Mucosa of rectum (tissue), 2 donors: Measurements from ENCODE around the gene TARP.

Experiments
- H3K27ac ChIP-seq, 2 donors: one replicate each; pipeline ENCODE4 v1.7.0; 2013; ENCODE audit warnings: inconsistent platforms in 2 of 2, low read depth in 2 of 2, low read length in 2 of 2
- H3K27me3 ChIP-seq, 2 donors: one replicate each; pipeline ENCODE4 v1.7.0; 2013; ENCODE audit warnings: low read length in 2 of 2; ENCODE audit not compliant: control insufficient read depth in 2 of 2, insufficient read depth in 2 of 2
- H3K36me3 ChIP-seq, 2 donors: one replicate each; pipeline ENCODE4 v1.7.0; 2013; ENCODE audit warnings: low read length in 2 of 2; ENCODE audit not compliant: control insufficient read depth in 2 of 2, insufficient read depth in 2 of 2
- H3K4me1 ChIP-seq, 2 donors: one replicate each; pipeline ENCODE4 v1.7.0; 2013; ENCODE audit warnings: low read length in 2 of 2, mild to moderate bottlenecking in 1 of 2; ENCODE audit not compliant: control insufficient read depth in 2 of 2, insufficient read depth in 2 of 2
- H3K4me3 ChIP-seq, 2 donors: one replicate each; pipeline ENCODE4 v1.7.0; 2013; ENCODE audit warnings: low read length in 2 of 2
- H3K9ac ChIP-seq, 2 donors: one replicate each; pipeline ENCODE4 v1.7.0; 2013; ENCODE audit warnings: low read length in 2 of 2, low read depth in 1 of 2, mild to moderate bottlenecking in 1 of 2
- H3K9me3 ChIP-seq, 2 donors: one replicate each; pipeline ENCODE4 v1.7.0; 2013; ENCODE audit warnings: low read length in 2 of 2; ENCODE audit not compliant: control insufficient read depth in 2 of 2
- donor health status: healthy.
- donor health status: Normal muscosa, but diverticular disease.

TARP gene

DNA sequence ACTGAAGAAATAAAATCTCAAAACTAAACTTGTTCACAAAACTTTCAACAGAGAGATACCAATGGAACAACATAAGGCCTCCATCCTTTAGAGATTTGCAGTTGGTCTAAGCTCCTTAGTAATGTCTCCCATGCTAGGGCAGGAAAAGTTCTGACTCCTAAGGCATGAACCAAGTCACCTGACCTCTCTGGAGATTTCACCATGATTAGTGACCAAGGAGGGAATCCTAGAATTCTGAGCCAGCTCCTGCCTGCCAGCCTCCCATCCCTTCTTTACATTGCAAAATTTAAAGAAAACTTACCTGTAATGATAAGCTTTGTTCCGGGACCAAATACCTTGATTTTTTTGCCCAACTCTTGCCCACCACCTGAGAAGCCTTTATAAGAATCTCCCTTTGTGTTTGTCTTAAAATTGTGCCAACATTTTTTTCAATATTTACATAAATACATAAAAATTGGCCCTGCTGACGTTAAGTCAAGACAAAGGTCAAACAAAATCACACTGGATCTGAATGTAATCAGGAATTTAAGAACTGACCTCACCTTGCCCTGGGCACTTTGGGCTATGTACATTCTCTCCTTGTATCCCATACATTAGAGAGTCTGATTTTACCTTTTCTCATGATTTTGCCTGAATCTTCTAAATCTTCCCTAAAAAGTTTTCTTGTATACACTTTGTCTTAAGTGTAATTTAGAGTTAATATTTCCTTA, at the start of gene TARP:
TARP (minus strand) TSS at position 351 of the 710 bp plus-strand sequence.
- no peaks in the 10 kb centered on the region for H3K9me3 ChIP-seq
- no peaks in the 10 kb centered on the region for H3K4me1 ChIP-seq
- no peak within 1 kb of the TSS for H3K9ac ChIP-seq
- no peak within 1 kb of the TSS for H3K27ac ChIP-seq
- no peaks in the 10 kb centered on the region for H3K36me3 ChIP-seq
- no peaks in the 10 kb centered on the region for H3K27me3 ChIP-seq
- H3K4me3 ChIP-seq: no peak within 1 kb of the TSS

- Histone ChIP-seq H3K36me3 (no peaks in the 10 kb centered on the region), H3K4me3 (no peak overlapping the region), H3K4me1 (peaks cover 0 to 5% of the 10 kb centered on the region in 2 donors), H3K9ac (no peak overlapping the region), H3K9me3 (no peaks in the 10 kb centered on the region), H3K27ac (no peak overlapping the region), H3K27me3 (no peaks in the 10 kb centered on the region)
Measured at GRCh38 chr7:38323156-38323555, 49.7 kb upstream of the TARP start.

GRCh38 chr7:38322461-38322860, 49.0 kb upstream of the TARP start:
- Histone ChIP-seq H3K9ac (no peak overlapping the region), H3K9me3 (no peaks in the 10 kb centered on the region), H3K27ac (no peak overlapping the region), H3K27me3 (no peaks in the 10 kb centered on the region), H3K4me1 (peaks cover 0 to 5% of the 10 kb centered on the region in 2 donors), H3K4me3 (no peak overlapping the region), H3K36me3 (no peaks in the 10 kb centered on the region)

DNA sequence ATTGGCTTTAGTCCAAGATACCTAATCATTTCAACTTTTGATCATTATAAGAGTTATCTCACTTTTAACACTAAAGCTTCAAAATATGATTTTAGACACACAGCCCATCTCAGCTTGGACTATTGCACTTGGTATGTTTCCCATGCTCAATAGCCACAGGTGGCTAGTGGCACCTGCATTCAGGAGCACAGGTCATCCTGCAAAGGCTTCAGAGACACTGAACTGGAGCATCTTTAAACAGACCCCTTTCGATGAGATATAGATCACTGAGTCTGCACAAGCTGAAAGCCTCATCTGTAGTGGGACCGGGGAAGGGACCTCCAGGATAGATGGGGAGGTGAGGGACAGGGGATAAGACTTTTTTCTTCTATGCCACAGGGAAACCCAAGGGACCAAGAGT, 48.5 kb upstream of the TARP start:
- Histone ChIP-seq H3K27ac (no peak overlapping the region), H3K36me3 (no peaks in the 10 kb centered on the region), H3K27me3 (no peaks in the 10 kb centered on the region), H3K4me1 (peaks cover 0 to 5% of the 10 kb centered on the region in 2 donors), H3K4me3 (no peak overlapping the region), H3K9ac (no peak overlapping the region), H3K9me3 (no peaks in the 10 kb centered on the region)

DNA sequence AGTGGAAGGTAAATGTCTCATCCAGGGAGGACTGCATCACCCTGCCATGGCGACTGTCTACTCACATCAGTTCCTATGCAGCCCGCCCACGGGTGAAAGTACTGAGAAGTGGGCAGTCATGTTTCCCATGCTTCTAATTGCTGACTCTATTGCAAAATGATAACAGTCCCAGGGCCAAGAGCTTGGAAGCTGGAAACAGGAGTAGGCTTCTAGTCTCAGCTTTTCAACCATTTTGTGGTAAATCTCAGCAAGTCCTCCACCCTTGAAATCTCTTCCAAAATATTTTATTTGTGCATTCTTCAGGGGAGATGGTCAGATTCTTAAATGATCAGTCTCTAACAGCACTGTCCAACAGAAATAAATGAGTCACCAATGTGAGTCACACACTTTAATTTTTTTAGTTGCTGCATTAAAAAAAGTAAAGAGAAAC, 48.1 kb upstream of the TARP start:
- Histone ChIP-seq H3K9ac (no peak overlapping the region), H3K27ac (no peak overlapping the region), H3K36me3 (no peaks in the 10 kb centered on the region), H3K4me3 (no peak overlapping the region), H3K4me1 (peaks cover 0 to 5% of the 10 kb centered on the region in 2 donors), H3K9me3 (no peaks in the 10 kb centered on the region), H3K27me3 (no peaks in the 10 kb centered on the region)

DNA sequence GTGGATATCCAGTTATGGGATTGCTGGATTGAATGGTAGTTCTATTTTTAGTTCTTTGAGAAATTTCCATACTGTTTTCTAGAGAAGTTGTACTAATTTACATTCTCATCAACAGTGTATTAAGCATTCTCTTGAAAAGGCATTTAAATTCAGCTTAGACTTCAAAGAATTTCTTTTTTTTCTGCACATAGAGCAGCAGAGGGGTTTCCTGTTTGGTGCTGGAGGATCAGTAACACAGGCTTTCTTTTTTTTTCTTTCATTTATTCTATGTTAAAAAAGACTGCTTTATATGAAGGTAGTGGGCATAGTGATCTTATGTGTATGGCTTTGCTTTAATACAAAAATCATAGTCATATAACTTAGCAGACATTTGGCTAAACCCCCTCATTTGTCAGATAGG, 47.6 kb upstream of the TARP start:
- H3K27me3 ChIP-seq: no peaks in the 10 kb centered on the region
- peaks cover 0 to 5% of the 10 kb centered on the region in 2 donors for H3K4me1 ChIP-seq
- H3K9ac ChIP-seq: no peak overlapping the region
- no peaks in the 10 kb centered on the region for H3K9me3 ChIP-seq
- H3K36me3 ChIP-seq: no peaks in the 10 kb centered on the region
- H3K27ac ChIP-seq: no peak overlapping the region
- no peak overlapping the region for H3K4me3 ChIP-seq

- Histone ChIP-seq H3K36me3 (no peaks in the 10 kb centered on the region), H3K9me3 (no peaks in the 10 kb centered on the region), H3K4me3 (no peak overlapping the region), H3K27ac (no peak overlapping the region), H3K9ac (no peak overlapping the region), H3K4me1 (peaks cover 0 to 5% of the 10 kb centered on the region in 2 donors), H3K27me3 (no peaks in the 10 kb centered on the region)
Measured at GRCh38 chr7:38319873-38320272, 46.4 kb upstream of the TARP start.

DNA sequence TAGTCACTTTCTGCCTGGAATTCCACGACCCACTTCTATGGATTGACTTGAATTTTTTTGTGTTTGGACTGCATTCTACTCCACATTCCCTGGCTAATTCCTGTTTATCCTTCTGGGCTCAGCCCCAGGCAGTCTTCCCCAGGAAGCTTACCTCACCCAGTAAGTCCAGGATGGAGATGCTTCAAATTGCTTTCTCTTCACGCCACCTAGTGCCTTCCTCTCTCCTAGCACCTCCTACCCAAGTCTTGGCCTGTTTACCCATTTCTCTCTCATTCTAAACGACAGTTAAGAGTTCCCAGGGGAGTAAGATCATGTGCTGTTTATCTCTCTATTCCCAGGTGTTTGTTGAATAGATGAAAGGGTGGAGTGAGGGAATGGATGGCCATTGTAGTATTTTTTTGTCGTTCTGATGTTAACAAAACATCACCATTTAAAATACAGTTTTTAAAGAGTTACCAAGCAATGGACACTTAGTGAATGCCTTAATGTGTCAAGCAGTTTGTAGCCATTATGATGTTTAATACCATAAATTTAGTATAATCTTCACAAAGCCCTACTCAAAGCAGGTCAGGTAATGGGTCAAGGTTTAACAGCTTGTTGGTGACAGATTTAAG, 45.5 kb upstream of the TARP start:
- peaks cover 0 to 5% of the 10 kb centered on the region in 2 donors for H3K4me1 ChIP-seq
- H3K27ac ChIP-seq: no peak overlapping the region
- H3K4me3 ChIP-seq: no peak overlapping the region
- no peak overlapping the region for H3K9ac ChIP-seq
- no peaks in the 10 kb centered on the region for H3K36me3 ChIP-seq
- no peaks in the 10 kb centered on the region for H3K27me3 ChIP-seq
- H3K9me3 ChIP-seq: no peaks in the 10 kb centered on the region

DNA sequence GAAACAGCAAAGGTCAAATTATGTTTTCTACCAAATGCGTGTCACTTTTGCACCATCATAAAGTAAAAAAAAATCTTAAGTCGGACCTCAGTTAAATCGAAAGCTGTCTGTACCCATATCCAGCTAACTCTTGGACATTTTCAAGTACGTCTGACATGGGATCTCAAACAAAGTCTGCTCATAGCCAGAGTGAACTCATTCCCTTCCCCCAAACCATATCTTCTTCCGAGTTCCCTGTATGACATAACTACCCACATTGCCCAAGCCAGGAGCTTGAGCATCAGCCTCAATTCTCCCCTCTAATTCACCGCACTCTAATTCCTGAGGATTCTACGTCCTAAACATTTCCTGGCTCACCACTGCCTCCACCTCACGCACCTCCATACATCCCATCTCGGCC, 44.8 kb upstream of the TARP start:
- Histone ChIP-seq H3K4me3 (no peak overlapping the region), H3K4me1 (peaks cover 0 to 5% of the 10 kb centered on the region in 2 donors), H3K27ac (no peak overlapping the region), H3K36me3 (no peaks in the 10 kb centered on the region), H3K9me3 (no peaks in the 10 kb centered on the region), H3K9ac (no peak overlapping the region), H3K27me3 (no peaks in the 10 kb centered on the region)

DNA sequence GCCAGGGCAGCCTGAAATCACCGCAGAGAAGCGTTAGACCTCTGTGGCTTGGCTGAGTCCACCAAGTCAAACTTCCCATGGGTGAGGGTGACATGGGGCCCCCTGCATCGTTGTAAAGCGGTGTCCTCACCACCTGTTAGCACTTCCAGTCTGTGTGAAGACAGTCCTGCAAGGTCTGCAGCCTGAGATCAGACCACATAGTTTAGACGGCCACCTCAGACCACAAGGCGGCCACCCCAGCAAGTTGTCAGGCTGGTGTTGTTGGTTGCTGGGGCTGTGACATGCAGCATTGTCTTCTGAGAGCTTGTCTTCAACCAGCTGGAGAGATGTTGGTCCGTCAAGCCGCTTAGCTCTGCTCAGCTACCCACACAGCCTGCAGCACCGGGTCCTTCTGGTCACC, 44.1 kb upstream of the TARP start:
- Histone ChIP-seq H3K4me1 (peaks cover 3 to 5% of the 10 kb centered on the region in 2 donors), H3K9ac (no peak overlapping the region), H3K36me3 (no peaks in the 10 kb centered on the region), H3K4me3 (no peak overlapping the region), H3K27ac (peak overlapping the region in 1 of 2 donors; percentile 7), H3K9me3 (no peaks in the 10 kb centered on the region), H3K27me3 (no peaks in the 10 kb centered on the region)
